Measurements from ENCODE around the gene PLCB1. TPM values are rescaled to one million over a fixed set of nuclear protein-coding genes. Genes with fewer than 3 reads are reported as not detected.

Gene PLCB1
- polyA plus RNA-seq, 4 donors = 1.8 to 5.4 (median 2.0) TPM

DNA sequence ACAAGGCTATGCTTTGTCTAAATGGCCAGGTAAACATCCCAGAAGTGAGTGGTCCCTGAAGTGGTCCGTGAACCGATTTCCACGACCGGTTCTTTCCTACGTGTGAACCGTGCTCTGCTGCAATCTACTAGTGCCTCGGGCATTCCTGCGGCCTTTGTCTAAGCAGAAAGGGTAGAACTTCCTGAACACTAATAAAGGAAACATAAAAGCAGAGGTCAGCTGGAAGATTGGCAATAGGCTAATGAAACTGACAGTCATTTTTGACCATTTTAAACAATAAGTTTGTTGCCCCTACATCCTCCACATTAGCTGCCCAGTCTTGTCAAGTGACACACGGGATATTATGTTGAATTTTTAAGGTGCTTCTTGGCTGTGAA, 410.0 kb downstream of the PLCB1 start:
- 78 to 93% (median 91%) methylated on average over 9 of the region's 9 CpGs for WGBS, 3 donors
- FAIRE-seq (no peak), DNase-seq (no peak)
- H3K4me3 ChIP-seq (ENCODE audit: low read depth in 1 of 3, low read length in 3 of 3) = no peak overlapping the region
- no peaks in the 10 kb centered on the region for H3K4me1 ChIP-seq (ENCODE audit: control insufficient read depth in 3 of 3, insufficient read depth in 2 of 3, low read depth in 1 of 3, low read length in 2 of 3)
- no peaks in the 10 kb centered on the region for H3K9me3 ChIP-seq (ENCODE audit: control insufficient read depth in 2 of 2, insufficient read depth in 1 of 2, low read depth in 1 of 2, low read length in 1 of 2)
- H3K36me3 ChIP-seq (ENCODE audit: control insufficient read depth in 3 of 3, insufficient read depth in 2 of 3, low read depth in 1 of 3, low read length in 3 of 3) = no peaks in the 10 kb centered on the region
- H3K27me3 ChIP-seq (ENCODE audit: control insufficient read depth in 3 of 3, insufficient read depth in 3 of 3, low read length in 3 of 3) = no peaks in the 10 kb centered on the region
- no peak overlapping the region for H3K27ac ChIP-seq (ENCODE audit: low read depth in 1 of 3, low read length in 2 of 3)

DNA sequence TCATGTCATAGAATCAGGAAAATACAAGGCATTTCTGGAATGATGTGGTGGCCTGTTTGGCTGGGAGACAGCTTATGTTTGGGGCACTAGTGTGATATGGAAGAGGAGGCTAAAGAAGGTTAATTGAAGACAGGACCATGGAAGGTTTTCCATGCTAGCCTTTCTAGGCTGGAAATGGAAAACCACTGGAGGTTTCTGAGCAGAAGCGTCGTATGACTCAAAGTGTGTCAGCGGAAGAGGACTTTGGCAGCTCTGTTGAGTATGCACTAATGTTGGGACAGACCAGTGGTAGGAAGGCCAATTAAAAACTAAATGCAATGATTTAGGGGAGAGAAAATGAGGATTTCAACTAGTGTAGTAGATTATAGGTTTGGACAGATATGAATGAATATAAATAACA, 413.1 kb downstream of the PLCB1 start:
- Histone ChIP-seq H3K27me3 (ENCODE audit: control insufficient read depth in 3 of 3, insufficient read depth in 3 of 3, low read length in 3 of 3) (no peaks in the 10 kb centered on the region), H3K4me1 (ENCODE audit: control insufficient read depth in 3 of 3, insufficient read depth in 2 of 3, low read depth in 1 of 3, low read length in 2 of 3) (no peaks in the 10 kb centered on the region), H3K9me3 (ENCODE audit: control insufficient read depth in 2 of 2, insufficient read depth in 1 of 2, low read depth in 1 of 2, low read length in 1 of 2) (no peaks in the 10 kb centered on the region), H3K4me3 (ENCODE audit: low read depth in 1 of 3, low read length in 3 of 3) (no peak overlapping the region), H3K36me3 (ENCODE audit: control insufficient read depth in 3 of 3, insufficient read depth in 2 of 3, low read depth in 1 of 3, low read length in 3 of 3) (no peaks in the 10 kb centered on the region), H3K27ac (ENCODE audit: low read depth in 1 of 3, low read length in 2 of 3) (no peak overlapping the region)
- no peak for FAIRE-seq
- no peak for DNase-seq
- 93 to 98% (median 96%) methylated on average over 3 of the region's 3 CpGs for WGBS, 3 donors

- Histone ChIP-seq H3K4me3 (ENCODE audit: low read depth in 1 of 3, low read length in 3 of 3) (no peak overlapping the region), H3K4me1 (ENCODE audit: control insufficient read depth in 3 of 3, insufficient read depth in 2 of 3, low read depth in 1 of 3, low read length in 2 of 3) (no peaks in the 10 kb centered on the region), H3K36me3 (ENCODE audit: control insufficient read depth in 3 of 3, insufficient read depth in 2 of 3, low read depth in 1 of 3, low read length in 3 of 3) (no peaks in the 10 kb centered on the region), H3K27me3 (ENCODE audit: control insufficient read depth in 3 of 3, insufficient read depth in 3 of 3, low read length in 3 of 3) (no peaks in the 10 kb centered on the region), H3K9me3 (ENCODE audit: control insufficient read depth in 2 of 2, insufficient read depth in 1 of 2, low read depth in 1 of 2, low read length in 1 of 2) (no peaks in the 10 kb centered on the region), H3K27ac (ENCODE audit: low read depth in 1 of 3, low read length in 2 of 3) (no peak overlapping the region)
- WGBS, 3 donors = 66 to 91% (median 86%) methylated on average over 6 of the region's 6 CpGs
- DNase-seq (no peak), FAIRE-seq (no peak)
These were observed 415.1 kb downstream of the PLCB1 start for GRCh38 chr20:8547035-8547650.

DNA sequence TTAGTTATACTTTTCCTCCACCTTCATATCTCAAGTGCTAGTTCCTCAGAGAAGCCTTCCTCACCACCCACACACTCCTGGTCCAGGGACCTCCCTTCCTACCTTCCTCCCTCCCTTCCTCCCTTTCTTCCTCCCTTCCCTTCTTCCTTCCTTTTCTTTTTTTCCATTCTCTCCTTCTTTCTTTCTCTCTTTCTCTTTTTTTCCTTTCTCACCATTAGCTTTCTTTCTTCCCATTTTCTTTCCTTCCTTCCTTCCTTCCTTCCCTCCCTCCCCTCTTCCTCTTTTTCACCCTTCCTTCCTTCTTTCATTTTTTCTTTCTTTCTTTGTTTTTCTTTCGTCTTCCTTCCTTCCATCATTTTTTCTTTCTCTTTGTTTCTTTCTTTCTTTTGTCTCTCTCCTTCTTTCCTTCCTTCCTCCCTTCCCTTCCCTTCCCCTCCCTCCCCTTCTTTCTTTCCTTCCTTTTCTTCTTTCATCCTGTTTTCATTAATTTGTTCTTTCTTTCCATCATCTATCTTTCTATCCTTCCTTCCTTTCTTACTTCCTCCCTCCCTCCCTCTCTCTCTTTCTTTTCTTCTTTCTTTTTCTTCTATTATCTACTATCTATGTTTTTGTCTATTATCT, 416.0 kb downstream of the PLCB1 start:
- Histone ChIP-seq H3K9me3 (ENCODE audit: control insufficient read depth in 2 of 2, insufficient read depth in 1 of 2, low read depth in 1 of 2, low read length in 1 of 2) (no peaks in the 10 kb centered on the region), H3K4me3 (ENCODE audit: low read depth in 1 of 3, low read length in 3 of 3) (no peak overlapping the region), H3K27ac (ENCODE audit: low read depth in 1 of 3, low read length in 2 of 3) (no peak overlapping the region), H3K36me3 (ENCODE audit: control insufficient read depth in 3 of 3, insufficient read depth in 2 of 3, low read depth in 1 of 3, low read length in 3 of 3) (no peaks in the 10 kb centered on the region), H3K4me1 (ENCODE audit: control insufficient read depth in 3 of 3, insufficient read depth in 2 of 3, low read depth in 1 of 3, low read length in 2 of 3) (no peaks in the 10 kb centered on the region), H3K27me3 (ENCODE audit: control insufficient read depth in 3 of 3, insufficient read depth in 3 of 3, low read length in 3 of 3) (no peaks in the 10 kb centered on the region)
- FAIRE-seq = no peak
- no peak for DNase-seq
- 78 to 89% (median 81%) methylated on average over 1 of the region's 1 CpG for WGBS, 3 donors

GRCh38 chr20:8549192-8549591, 417.1 kb downstream of the PLCB1 start:
- no peak for FAIRE-seq
- WGBS, 3 donors = 84 to 91% (median 87%) methylated on average over 3 of the region's 3 CpGs
- H3K36me3 ChIP-seq (ENCODE audit: control insufficient read depth in 3 of 3, insufficient read depth in 2 of 3, low read depth in 1 of 3, low read length in 3 of 3) = no peaks in the 10 kb centered on the region
- no peaks in the 10 kb centered on the region for H3K27me3 ChIP-seq (ENCODE audit: control insufficient read depth in 3 of 3, insufficient read depth in 3 of 3, low read length in 3 of 3)
- H3K27ac ChIP-seq (ENCODE audit: low read depth in 1 of 3, low read length in 2 of 3) = no peak overlapping the region
- H3K9me3 ChIP-seq (ENCODE audit: control insufficient read depth in 2 of 2, insufficient read depth in 1 of 2, low read depth in 1 of 2, low read length in 1 of 2) = no peaks in the 10 kb centered on the region
- no peaks in the 10 kb centered on the region for H3K4me1 ChIP-seq (ENCODE audit: control insufficient read depth in 3 of 3, insufficient read depth in 2 of 3, low read depth in 1 of 3, low read length in 2 of 3)
- DNase-seq = no peak
- H3K4me3 ChIP-seq (ENCODE audit: low read depth in 1 of 3, low read length in 3 of 3) = no peak overlapping the region

DNA sequence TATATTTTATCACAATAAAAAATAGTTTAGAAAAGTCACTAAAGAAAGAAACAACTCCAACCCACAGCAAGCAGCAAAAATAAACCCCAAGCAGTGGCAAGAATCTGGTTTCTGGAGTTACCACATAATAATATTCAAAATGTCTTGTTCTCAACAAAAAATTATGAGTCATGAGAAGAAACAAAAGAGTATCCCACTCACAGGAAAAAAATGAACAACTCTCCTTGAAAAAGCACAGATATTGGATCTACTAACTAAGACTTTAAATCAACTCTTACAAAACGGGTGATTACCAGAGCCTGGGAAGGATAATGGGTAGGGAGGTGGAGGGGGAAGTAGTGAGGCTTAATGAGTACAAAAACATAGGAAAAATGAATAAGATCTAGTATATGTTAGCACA, 425.6 kb downstream of the PLCB1 start:
- no peak for FAIRE-seq
- DNase-seq = no peak
- no peaks in the 10 kb centered on the region for H3K4me1 ChIP-seq (ENCODE audit: control insufficient read depth in 3 of 3, insufficient read depth in 2 of 3, low read depth in 1 of 3, low read length in 2 of 3)
- no peak overlapping the region for H3K27ac ChIP-seq (ENCODE audit: low read depth in 1 of 3, low read length in 2 of 3)
- H3K4me3 ChIP-seq (ENCODE audit: low read depth in 1 of 3, low read length in 3 of 3) = no peak overlapping the region
- H3K27me3 ChIP-seq (ENCODE audit: control insufficient read depth in 3 of 3, insufficient read depth in 3 of 3, low read length in 3 of 3) = no peaks in the 10 kb centered on the region
- peaks cover 0 to 5% of the 10 kb centered on the region in 2 donors for H3K9me3 ChIP-seq (ENCODE audit: control insufficient read depth in 2 of 2, insufficient read depth in 1 of 2, low read depth in 1 of 2, low read length in 1 of 2)
- H3K36me3 ChIP-seq (ENCODE audit: control insufficient read depth in 3 of 3, insufficient read depth in 2 of 3, low read depth in 1 of 3, low read length in 3 of 3) = no peaks in the 10 kb centered on the region
- WGBS, 3 donors = 82 to 88% (median 87%) methylated on average over 1 of the region's 1 CpG

- FAIRE-seq (no peak), DNase-seq (no peak)
- Histone ChIP-seq H3K4me3 (ENCODE audit: low read depth in 1 of 3, low read length in 3 of 3) (no peak overlapping the region), H3K36me3 (ENCODE audit: control insufficient read depth in 3 of 3, insufficient read depth in 2 of 3, low read depth in 1 of 3, low read length in 3 of 3) (no peaks in the 10 kb centered on the region), H3K4me1 (ENCODE audit: control insufficient read depth in 3 of 3, insufficient read depth in 2 of 3, low read depth in 1 of 3, low read length in 2 of 3) (no peaks in the 10 kb centered on the region), H3K27ac (ENCODE audit: low read depth in 1 of 3, low read length in 2 of 3) (no peak overlapping the region), H3K27me3 (ENCODE audit: control insufficient read depth in 3 of 3, insufficient read depth in 3 of 3, low read length in 3 of 3) (no peaks in the 10 kb centered on the region), H3K9me3 (ENCODE audit: control insufficient read depth in 2 of 2, insufficient read depth in 1 of 2, low read depth in 1 of 2, low read length in 1 of 2) (peaks cover 0 to 2% of the 10 kb centered on the region in 2 donors)
- 91 to 96% (median 95%) methylated on average over 3 of the region's 3 CpGs for WGBS, 3 donors
These were observed 430.3 kb downstream of the PLCB1 start for GRCh38 chr20:8562356-8562755.

DNA sequence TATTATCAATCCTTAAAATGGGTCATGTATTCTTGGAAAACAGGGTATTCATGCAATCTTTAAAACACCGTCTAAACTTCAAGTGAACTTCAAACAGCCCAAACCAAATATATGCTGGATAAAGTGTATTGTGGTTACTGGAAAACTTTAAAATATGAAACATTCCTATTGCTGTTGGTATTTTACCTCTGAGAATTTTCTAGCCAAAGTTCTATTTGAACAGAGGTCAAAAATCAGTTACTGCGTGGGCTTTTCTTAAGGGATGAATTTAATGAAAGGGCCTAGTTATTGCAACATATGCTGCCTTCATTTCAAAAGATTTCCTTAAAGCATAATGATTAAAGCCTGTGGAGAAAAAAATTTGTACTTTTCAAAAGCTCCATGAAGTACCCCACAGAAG, 436.0 kb downstream of the PLCB1 start:
- Histone ChIP-seq H3K27ac (ENCODE audit: low read depth in 1 of 3, low read length in 2 of 3) (no peak overlapping the region), H3K9me3 (ENCODE audit: control insufficient read depth in 2 of 2, insufficient read depth in 1 of 2, low read depth in 1 of 2, low read length in 1 of 2) (no peaks in the 10 kb centered on the region), H3K27me3 (ENCODE audit: control insufficient read depth in 3 of 3, insufficient read depth in 3 of 3, low read length in 3 of 3) (no peaks in the 10 kb centered on the region), H3K36me3 (ENCODE audit: control insufficient read depth in 3 of 3, insufficient read depth in 2 of 3, low read depth in 1 of 3, low read length in 3 of 3) (no peaks in the 10 kb centered on the region), H3K4me1 (ENCODE audit: control insufficient read depth in 3 of 3, insufficient read depth in 2 of 3, low read depth in 1 of 3, low read length in 2 of 3) (no peaks in the 10 kb centered on the region), H3K4me3 (ENCODE audit: low read depth in 1 of 3, low read length in 3 of 3) (no peak overlapping the region)
- 85 to 93% (median 88%) methylated on average over 2 of the region's 2 CpGs for WGBS, 3 donors
- DNase-seq = no peak
- no peak for FAIRE-seq

DNA sequence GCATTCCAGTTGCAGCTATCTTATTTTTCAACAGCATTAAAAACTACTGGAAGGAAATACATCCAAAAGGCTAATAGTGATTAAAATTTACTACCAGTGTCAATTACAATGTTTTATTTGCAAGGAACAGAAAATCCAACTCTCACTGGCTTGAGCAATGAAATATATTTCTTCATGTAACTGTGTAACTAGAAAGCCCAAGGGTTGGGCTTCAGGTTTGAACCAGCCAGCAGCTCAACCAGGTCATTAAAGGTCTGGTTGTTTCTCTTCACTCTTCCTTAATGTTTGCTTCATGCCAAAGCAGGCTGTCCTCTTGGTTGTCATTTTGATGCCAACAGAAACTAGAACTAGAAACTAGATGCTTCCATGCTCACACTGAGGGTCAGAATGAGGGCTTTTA, 437.7 kb downstream of the PLCB1 start:
- no peak overlapping the region for H3K27ac ChIP-seq (ENCODE audit: low read depth in 1 of 3, low read length in 2 of 3)
- no peak for DNase-seq
- no peak overlapping the region for H3K4me3 ChIP-seq (ENCODE audit: low read depth in 1 of 3, low read length in 3 of 3)
- H3K27me3 ChIP-seq (ENCODE audit: control insufficient read depth in 3 of 3, insufficient read depth in 3 of 3, low read length in 3 of 3) = no peaks in the 10 kb centered on the region
- H3K36me3 ChIP-seq (ENCODE audit: control insufficient read depth in 3 of 3, insufficient read depth in 2 of 3, low read depth in 1 of 3, low read length in 3 of 3) = no peaks in the 10 kb centered on the region
- FAIRE-seq = no peak
- H3K4me1 ChIP-seq (ENCODE audit: control insufficient read depth in 3 of 3, insufficient read depth in 2 of 3, low read depth in 1 of 3, low read length in 2 of 3) = no peaks in the 10 kb centered on the region
- H3K9me3 ChIP-seq (ENCODE audit: control insufficient read depth in 2 of 2, insufficient read depth in 1 of 2, low read depth in 1 of 2, low read length in 1 of 2) = no peaks in the 10 kb centered on the region
